PC-3 (cell line): ENCODE data around the gene HOXA6. TPM values are rescaled to one million over a fixed set of nuclear protein-coding genes. Genes with fewer than 3 reads are reported as not detected.

Experiments used
- ATAC-seq: fragments of 200-7000 bp; cut with Tn5 transposase; 2 replicates; pipeline ENCODE4 v1.9.1; 2020; ENCODE audit warnings: mild to moderate bottlenecking, moderate library complexity
- BruUV-seq: library from RNA; stranded (reverse); fragments of 400-500 nt; replicated peaks from 2 replicates; lab custom pipeline; 2021; lab: Mats Ljungman, UMichigan
- CTCF ChIA-PET: fragments of 300-600 bp; sonication (Branson Sonifier 250); formaldehyde crosslinking; loops from one replicate; lab custom pipeline; 2022; ENCODE audit warnings: antibody characterized with exemption; lab: Charles Lee
- POLR2A ChIA-PET: fragments of 300-600 bp; sonication (Branson Sonifier 250); formaldehyde crosslinking; loops from one replicate; lab custom pipeline; 2022; ENCODE audit warnings: antibody characterized with exemption; ENCODE audit not compliant: unreplicated experiment; lab: Charles Lee
- DNase-seq: peaks from one replicate; pipeline ENCODE4 v3.0.0-alpha.2; 2015
- H2AFZ ChIP-seq: fragments of 300-600 bp; sonication (generic); 2 replicates; pipeline ENCODE4 v1.6.0; 2016; ENCODE audit warnings: antibody characterized with exemption, low read length
- H3F3A ChIP-seq: fragments of 300-600 bp; sonication (generic); one replicate; pipeline ENCODE4 v1.6.0; 2017; ENCODE audit warnings: antibody characterized with exemption, low read length, control low read depth, mild to moderate bottlenecking; ENCODE audit not compliant: unreplicated experiment
- H3K27ac ChIP-seq: fragments of 300-600 bp; sonication (generic); 2 replicates; pipeline ENCODE4 v1.5.1; 2016; ENCODE audit warnings: mild to moderate bottlenecking, low read length
- H3K27me3 ChIP-seq: fragments of 300-600 bp; sonication (generic); 2 replicates; pipeline ENCODE4 v1.6.1; 2016; ENCODE audit warnings: low read length, mixed read lengths
- H3K36me3 ChIP-seq: fragments of 300-600 bp; sonication (generic); 2 replicates; pipeline ENCODE4 v1.6.1; 2016; ENCODE audit warnings: low read depth, mixed run types, low read length, mixed read lengths
- H3K4me1 ChIP-seq: fragments of 300-600 bp; sonication (generic); 2 replicates; pipeline ENCODE4 v1.5.1; 2016; ENCODE audit warnings: low read length; ENCODE audit not compliant: insufficient read depth
- H3K4me2 ChIP-seq: fragments of 300-600 bp; sonication (generic); 2 replicates; pipeline ENCODE4 v1.6.0; 2016; ENCODE audit warnings: low read length
- H3K4me3 ChIP-seq: fragments of 300-600 bp; sonication (generic); 2 replicates; pipeline ENCODE4 v1.5.1; 2016; ENCODE audit warnings: mild to moderate bottlenecking, low read length, mixed read lengths
- H3K79me2 ChIP-seq: fragments of 300-600 bp; sonication (generic); 2 replicates; pipeline ENCODE4 v1.6.1; 2017; ENCODE audit warnings: low read length, mixed read lengths
- H3K9ac ChIP-seq: fragments of 300-600 bp; sonication (generic); 2 replicates; pipeline ENCODE4 v1.6.0; 2016; ENCODE audit warnings: mild to moderate bottlenecking, low read length
- H3K9me2 ChIP-seq: fragments of 300-600 bp; sonication (generic); replicated peaks from 2 replicates; pipeline ENCODE4 v1.6.1; 2016; ENCODE audit warnings: mixed run types, low read length, mixed read lengths
- H3K9me3 ChIP-seq: fragments of 300-600 bp; sonication (generic); 2 replicates; pipeline ENCODE4 v1.6.1; 2016; ENCODE audit warnings: low read length, mixed read lengths
- H4K20me1 ChIP-seq: fragments of 300-600 bp; sonication (generic); 2 replicates; pipeline ENCODE4 v1.6.1; 2016; ENCODE audit warnings: low read length, mixed read lengths
- EZH2 ChIP-seq: fragments of 300-600 bp; sonication (generic); IDR thresholded peaks from one replicate; pipeline ENCODE4 v1.6.1; 2017; ENCODE audit warnings: antibody characterized with exemption, mild to moderate bottlenecking, low read length; ENCODE audit not compliant: unreplicated experiment
- EZH2phosphoT487 ChIP-seq: fragments of 300-600 bp; sonication (generic); IDR thresholded peaks from 2 replicates; pipeline ENCODE4 v1.6.1; 2018; ENCODE audit warnings: mild to moderate bottlenecking, antibody characterized with exemption, low read length, borderline replicate concordance
- intact Hi-C: fragments of 100-400 bp; cut with micrococcal nuclease; formaldehyde crosslinking; loops from 2 replicates; pipeline ENCODE4 v1.9.0; 2023
- total RNA-seq: library from RNA; depleted of rRNA; stranded (reverse); fragments of >200 nt; gene quantifications from 2 replicates; pipeline ENCODE4 v1.2.3, GENCODE V29; 2014
- TF ChIP-seq, protein P1 (sequence below): fragments of 300-600 bp; sonication (generic); conservative IDR thresholded peaks from 2 replicates; pipeline ENCODE4 v1.5.1; 2017; ENCODE audit warnings: antibody characterized with exemption, low read depth, mild to moderate bottlenecking, low read length

The HOXA6 gene
- total RNA-seq, 1 experiment from 2014 or later = 8.3 TPM

DNA sequence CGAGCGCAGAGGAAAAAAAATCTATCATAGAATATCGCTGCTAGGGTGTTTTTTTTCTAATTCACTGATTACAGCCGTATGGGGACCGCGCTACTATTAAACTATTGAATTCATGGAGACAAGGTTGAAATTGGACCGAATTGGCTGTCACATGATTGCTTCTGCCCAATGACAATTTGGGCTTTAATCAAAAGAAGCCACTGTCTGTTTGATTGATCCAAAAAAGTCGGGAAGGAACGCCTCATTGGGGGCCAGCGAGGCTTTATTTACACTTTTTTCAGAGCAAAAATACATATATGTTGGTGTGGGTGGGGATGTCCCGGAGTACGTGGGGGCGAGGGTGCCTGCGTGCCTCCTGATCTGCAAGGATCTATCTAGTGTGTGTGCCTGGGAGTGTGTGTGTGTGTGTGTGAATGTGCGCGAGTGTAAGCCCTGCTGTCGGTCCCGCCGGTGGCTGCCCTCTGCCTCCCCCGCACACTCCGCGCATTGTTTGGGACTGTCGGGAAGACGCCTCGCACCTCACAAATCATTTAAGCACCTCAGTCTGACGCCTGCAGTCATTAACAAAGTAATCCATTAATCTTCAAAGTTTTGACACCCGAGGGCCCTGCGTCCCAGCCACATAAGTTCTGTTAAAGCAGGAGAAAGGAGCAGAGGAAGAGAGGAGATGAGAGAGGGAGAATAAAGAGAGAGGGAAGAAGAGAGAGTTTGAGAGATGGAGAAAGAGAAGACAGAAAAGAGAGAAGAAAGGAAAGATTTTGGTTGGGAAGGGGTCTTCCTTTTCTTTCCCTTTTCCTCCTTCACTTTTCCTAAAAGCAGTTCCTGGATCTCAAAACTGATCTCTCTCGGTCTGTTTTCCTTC lies 44.8 kb downstream of the HOXA6 start, which contains the start of gene HOXA2:
HOXA2 (minus strand) TSS at position 103 of the 862 bp plus-strand sequence. CDS start 183 bp downstream, outside the sequence.
- Histone ChIP-seq H3K36me3 (peaks cover 14% of the 10 kb centered on the region; the same call in 1 of the 2 replicates), H3K9me3 (no peaks in the 10 kb centered on the region), H3K9me2 (no peaks in the 10 kb centered on the region), H3K79me2 (peaks cover 23% of the 10 kb centered on the region), H3K4me3 (no peak within 1 kb of the TSS), H3K4me2 (no peak within 1 kb of the TSS), H3K27ac (no peak within 1 kb of the TSS), H3K4me1 (peaks cover 11% of the 10 kb centered on the region), H4K20me1 (no peaks in the 10 kb centered on the region), H3K9ac (no peak within 1 kb of the TSS), H3F3A (no peaks in the 10 kb centered on the region), H3K27me3 (no peaks in the 10 kb centered on the region), H2AFZ (no peak within 1 kb of the TSS)
- POLR2A ChIA-PET = no interaction called here
- no peak for DNase-seq
- no TSS peak for BruUV-seq
- no peak for ATAC-seq
- intact Hi-C loops = no loop called here
- TF ChIP-seq, protein P1, sequence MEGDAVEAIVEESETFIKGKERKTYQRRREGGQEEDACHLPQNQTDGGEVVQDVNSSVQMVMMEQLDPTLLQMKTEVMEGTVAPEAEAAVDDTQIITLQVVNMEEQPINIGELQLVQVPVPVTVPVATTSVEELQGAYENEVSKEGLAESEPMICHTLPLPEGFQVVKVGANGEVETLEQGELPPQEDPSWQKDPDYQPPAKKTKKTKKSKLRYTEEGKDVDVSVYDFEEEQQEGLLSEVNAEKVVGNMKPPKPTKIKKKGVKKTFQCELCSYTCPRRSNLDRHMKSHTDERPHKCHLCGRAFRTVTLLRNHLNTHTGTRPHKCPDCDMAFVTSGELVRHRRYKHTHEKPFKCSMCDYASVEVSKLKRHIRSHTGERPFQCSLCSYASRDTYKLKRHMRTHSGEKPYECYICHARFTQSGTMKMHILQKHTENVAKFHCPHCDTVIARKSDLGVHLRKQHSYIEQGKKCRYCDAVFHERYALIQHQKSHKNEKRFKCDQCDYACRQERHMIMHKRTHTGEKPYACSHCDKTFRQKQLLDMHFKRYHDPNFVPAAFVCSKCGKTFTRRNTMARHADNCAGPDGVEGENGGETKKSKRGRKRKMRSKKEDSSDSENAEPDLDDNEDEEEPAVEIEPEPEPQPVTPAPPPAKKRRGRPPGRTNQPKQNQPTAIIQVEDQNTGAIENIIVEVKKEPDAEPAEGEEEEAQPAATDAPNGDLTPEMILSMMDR = no peak
- TF ChIP-seq EZH2 (no peak), EZH2phosphoT487 (no peak)
- CTCF ChIA-PET = no interaction called here

DNA sequence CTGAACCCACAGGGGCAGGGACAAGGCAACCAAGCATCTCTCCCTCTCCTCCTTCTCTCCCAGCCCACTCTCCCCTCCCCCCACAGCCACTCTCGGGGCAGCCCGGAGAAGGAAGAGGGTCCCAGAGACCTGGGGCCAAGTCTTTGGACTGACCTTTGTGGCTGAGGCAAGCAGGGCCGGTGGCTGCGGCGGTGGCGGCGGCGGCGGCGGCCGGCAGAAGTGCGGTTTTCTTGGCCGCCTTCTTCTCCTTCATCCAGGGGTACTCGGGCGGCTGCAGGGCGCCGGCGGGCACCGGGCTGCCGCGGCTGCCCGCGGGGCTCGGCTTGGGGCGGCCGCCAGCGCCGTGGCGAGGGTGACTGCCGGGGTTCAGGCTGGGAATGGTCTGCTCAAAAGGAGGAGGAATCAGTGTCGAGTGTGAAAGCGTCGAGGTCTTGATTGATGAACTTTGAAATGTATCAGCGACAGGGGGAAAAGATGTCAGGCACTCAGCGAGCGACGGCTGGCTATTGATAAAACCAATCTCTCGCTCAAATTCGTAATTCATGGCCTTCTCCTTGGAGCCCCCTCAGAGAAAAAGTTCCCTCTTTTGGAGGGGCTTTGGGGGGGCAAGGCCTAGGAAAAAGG lies 45.5 kb downstream of the HOXA6 start:
- CTCF ChIA-PET = no interaction called here
- Histone ChIP-seq H4K20me1 (no peaks in the 10 kb centered on the region), H3K27ac (no peak overlapping the region), H3K4me2 (no peak overlapping the region), H3K9me2 (no peaks in the 10 kb centered on the region), H3K4me3 (no peak overlapping the region), H3K9ac (no peak overlapping the region), H3F3A (no peaks in the 10 kb centered on the region), H3K79me2 (peaks cover 31% of the 10 kb centered on the region), H2AFZ (no peak overlapping the region), H3K27me3 (no peaks in the 10 kb centered on the region), H3K36me3 (peaks cover 14% of the 10 kb centered on the region; the same call in 1 of the 2 replicates), H3K9me3 (no peaks in the 10 kb centered on the region), H3K4me1 (peaks cover 11% of the 10 kb centered on the region)
- intact Hi-C loops = no loop called here
- DNase-seq (no peak), ATAC-seq (no peak)
- TF ChIP-seq EZH2 = no peak
- TF ChIP-seq, protein P1 = no peak
- TF ChIP-seq EZH2phosphoT487 = no peak
- POLR2A ChIA-PET = no interaction called here
- no TSS peak for BruUV-seq
